NCI-H2227 (cell line): ENCODE measurements around the gene AURKA.
"Not testable (repeated sequence)": the region's sequence is repeated elsewhere in the genome, so short reads cannot be mapped to it uniquely, and the experiment has no call there.

Source experiments
- DNase-seq: peaks from one replicate; lab custom pipeline; 2025; ENCODE audit not compliant: unreplicated experiment; lab: John Stamatoyannopoulos, UW

AURKA gene

GRCh38 chr20:56422076-56422823 lies 30.2 kb upstream of the AURKA start:
- DNase-seq = no peak

- no peak for DNase-seq
Measured at GRCh38 chr20:56420940-56421688, 29.1 kb upstream of the AURKA start.

GRCh38 chr20:56420028-56420427 lies 28.0 kb upstream of the AURKA start:
- DNase-seq = no peak

- DNase-seq = no peak
Measured at GRCh38 chr20:56418385-56418861, 26.4 kb upstream of the AURKA start.

GRCh38 chr20:56417911-56418310 lies 25.9 kb upstream of the AURKA start:
- DNase-seq = no peak

GRCh38 chr20:56417402-56417801 lies 25.4 kb upstream of the AURKA start:
- DNase-seq = no peak

GRCh38 chr20:56414842-56415765 lies 23.1 kb upstream of the AURKA start:
- no peak for DNase-seq

- DNase-seq = no peak
Measured at GRCh38 chr20:56412949-56413348, 20.9 kb upstream of the AURKA start.

GRCh38 chr20:56412473-56412790 lies 20.4 kb upstream of the AURKA start:
- no peak for DNase-seq

GRCh38 chr20:56411759-56412472 lies 19.9 kb upstream of the AURKA start, which contains the start of gene CASS4:
CASS4 (plus strand) TSS chr20:56412260; CDS start chr20:56412459, 199 bp downstream.
- DNase-seq = no peak

- not testable (repeated sequence) for DNase-seq
Measured at GRCh38 chr20:56411287-56411686, 19.3 kb upstream of the AURKA start.

- no peak for DNase-seq
Measured at GRCh38 chr20:56409956-56410355, 17.9 kb upstream of the AURKA start.

- DNase-seq = no peak
Measured at GRCh38 chr20:56409521-56409920, 17.5 kb upstream of the AURKA start.

- DNase-seq = no peak
Measured at GRCh38 chr20:56406910-56407309, 14.9 kb upstream of the AURKA start.

GRCh38 chr20:56405356-56405755 lies 13.3 kb upstream of the AURKA start:
- not testable (repeated sequence) for DNase-seq

- DNase-seq = no peak
Measured at GRCh38 chr20:56403465-56403864, 11.4 kb upstream of the AURKA start.

- DNase-seq = peak; percentile 72
Measured at GRCh38 chr20:56400001-56400640, 8.1 kb upstream of the AURKA start.

GRCh38 chr20:56395166-56395565 lies 3.2 kb upstream of the AURKA start:
- no peak for DNase-seq

- DNase-seq = no peak
Measured at GRCh38 chr20:56393653-56394052, 1.6 kb upstream of the AURKA start.

GRCh38 chr20:56392881-56393482 lies 967 bp upstream of the AURKA start:
- no peak for DNase-seq
